ENCODE results near the gene EIF2B5.

DNA sequence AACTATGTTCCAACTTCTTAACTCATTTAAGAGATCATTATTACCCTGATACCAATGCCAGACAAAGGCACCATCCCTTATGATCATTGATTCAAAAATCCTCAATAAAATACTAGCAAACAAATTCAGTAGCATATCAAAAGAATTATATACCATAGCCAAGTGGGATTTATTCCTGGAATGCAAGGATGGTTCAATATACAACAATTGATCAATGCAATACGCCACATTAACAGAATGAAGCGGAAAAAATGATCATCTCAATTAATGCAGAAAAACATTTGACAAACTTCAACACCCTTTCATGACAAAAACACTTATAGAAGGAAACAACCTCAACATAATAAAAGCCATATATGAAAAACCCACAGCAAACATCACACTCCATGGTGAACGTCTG, 43.0 kb upstream of the EIF2B5 start:
- TF ChIP-seq, protein P1, sequence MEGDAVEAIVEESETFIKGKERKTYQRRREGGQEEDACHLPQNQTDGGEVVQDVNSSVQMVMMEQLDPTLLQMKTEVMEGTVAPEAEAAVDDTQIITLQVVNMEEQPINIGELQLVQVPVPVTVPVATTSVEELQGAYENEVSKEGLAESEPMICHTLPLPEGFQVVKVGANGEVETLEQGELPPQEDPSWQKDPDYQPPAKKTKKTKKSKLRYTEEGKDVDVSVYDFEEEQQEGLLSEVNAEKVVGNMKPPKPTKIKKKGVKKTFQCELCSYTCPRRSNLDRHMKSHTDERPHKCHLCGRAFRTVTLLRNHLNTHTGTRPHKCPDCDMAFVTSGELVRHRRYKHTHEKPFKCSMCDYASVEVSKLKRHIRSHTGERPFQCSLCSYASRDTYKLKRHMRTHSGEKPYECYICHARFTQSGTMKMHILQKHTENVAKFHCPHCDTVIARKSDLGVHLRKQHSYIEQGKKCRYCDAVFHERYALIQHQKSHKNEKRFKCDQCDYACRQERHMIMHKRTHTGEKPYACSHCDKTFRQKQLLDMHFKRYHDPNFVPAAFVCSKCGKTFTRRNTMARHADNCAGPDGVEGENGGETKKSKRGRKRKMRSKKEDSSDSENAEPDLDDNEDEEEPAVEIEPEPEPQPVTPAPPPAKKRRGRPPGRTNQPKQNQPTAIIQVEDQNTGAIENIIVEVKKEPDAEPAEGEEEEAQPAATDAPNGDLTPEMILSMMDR (IDR thresholded peaks at IDR 0.05; ENCODE audit: poor library complexity): no peak
- TF ChIP-seq EZH2 (IDR thresholded peaks at IDR 0.05; ENCODE audit: borderline replicate concordance) (no peak), EZH2phosphoT487 (IDR thresholded peaks at IDR 0.05; ENCODE audit: low read depth, severe bottlenecking, unreplicated experiment) (no peak)

Data from hepatocyte (in vitro differentiated cells).